Activated T-cell treated with anti-CD3 and anti-CD28 coated beads, Interleukin-2, amount 50 U/mL, for 48 hours (primary cell): ENCODE data around the gene IQCB1.
"Not testable (repeated sequence)": the region's sequence is repeated elsewhere in the genome, so short reads cannot be mapped to it uniquely, and the experiment has no call there.

ENCODE experiments used
- DNase-seq, 2 experiments: peaks; one replicate each; pipeline ENCODE4 v3.0.0-alpha.2; 2020

The IQCB1 gene

GRCh38 chr3:121834671-121835464 is at the start of gene IQCB1, which contains the start of gene EAF2:
Gene IQCB1, minus strand, starts transcription at chr3:121835060. Its CDS starts 6,100 bp downstream, at chr3:121828960.
Gene EAF2, plus strand, starts transcription at chr3:121835209. Its CDS starts 77 bp downstream, at chr3:121835286.
- peak; percentile 98 for DNase-seq

GRCh38 chr3:121883507-121883906 is 48.6 kb upstream of the IQCB1 start:
- DNase-seq = no peak

DNA sequence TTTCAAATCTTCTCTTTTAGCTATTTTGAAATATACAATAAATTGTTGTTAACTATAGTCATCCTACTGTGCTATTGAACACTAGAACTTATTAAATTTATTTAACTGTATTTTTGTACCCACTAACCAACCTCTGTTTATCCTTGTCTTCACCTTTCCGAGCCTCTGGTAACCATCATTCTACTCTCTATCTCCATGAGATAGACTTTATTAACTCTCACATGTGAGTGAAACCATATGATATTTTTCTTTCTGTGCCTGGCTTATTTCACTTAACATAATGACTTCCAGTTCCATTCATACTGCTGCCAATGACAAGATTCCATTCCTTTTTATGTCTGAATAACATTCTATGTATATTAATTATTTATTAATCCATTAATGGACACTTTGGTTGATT is 43.6 kb upstream of the IQCB1 start:
- DNase-seq = no peak

GRCh38 chr3:121871430-121871829 is 36.6 kb upstream of the IQCB1 start:
- DNase-seq = no peak

GRCh38 chr3:121870717-121871116 is 35.9 kb upstream of the IQCB1 start:
- DNase-seq = no peak

DNA sequence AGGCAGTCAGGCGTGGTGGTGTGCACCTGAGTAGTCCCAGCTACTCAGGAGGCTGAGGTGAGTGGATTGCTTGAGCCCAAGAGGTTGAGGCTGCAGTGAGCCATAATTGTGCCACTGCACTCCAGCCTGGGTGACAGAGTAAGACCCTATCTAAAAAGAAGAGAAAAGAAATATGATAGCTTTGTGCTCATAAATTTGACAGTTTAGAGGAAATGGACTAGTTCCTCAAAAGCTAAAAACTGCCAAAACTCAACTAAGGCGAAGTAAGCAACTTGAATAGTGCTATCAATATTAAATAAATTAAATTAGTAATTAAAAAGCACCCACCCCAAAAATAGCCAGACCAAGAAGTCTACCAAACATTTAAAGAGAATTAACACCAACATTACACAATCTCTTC is 34.9 kb upstream of the IQCB1 start:
- no peak for DNase-seq

GRCh38 chr3:121863801-121864200 is 28.9 kb upstream of the IQCB1 start:
- no peak for DNase-seq

GRCh38 chr3:121863247-121863646 is 28.4 kb upstream of the IQCB1 start:
- DNase-seq = not testable (repeated sequence)

GRCh38 chr3:121857778-121858177 is 22.9 kb upstream of the IQCB1 start:
- not testable (repeated sequence) for DNase-seq

- no peak for DNase-seq
Observed at GRCh38 chr3:121855555-121855954, 20.7 kb upstream of the IQCB1 start.

DNA sequence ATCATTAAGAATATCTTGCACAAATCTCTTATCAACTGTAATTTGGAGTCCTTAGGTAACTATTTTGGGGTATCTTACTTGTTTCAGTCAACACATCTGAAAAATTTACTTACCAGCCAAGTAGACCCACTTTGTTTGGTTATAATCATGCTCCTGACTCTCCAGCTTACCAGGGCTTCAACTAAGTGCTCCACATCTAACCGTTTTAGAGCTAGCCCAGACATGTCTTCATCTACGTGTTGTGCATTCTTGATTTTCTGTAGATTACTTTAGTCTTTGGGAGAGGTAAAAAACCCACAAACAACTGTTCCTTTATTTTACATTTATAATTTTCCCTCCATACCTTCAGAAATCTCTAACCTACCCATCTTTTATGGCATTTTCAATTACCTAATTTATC is 17.4 kb upstream of the IQCB1 start:
- no peak for DNase-seq

GRCh38 chr3:121844892-121845291 is 10.0 kb upstream of the IQCB1 start:
- no peak for DNase-seq

- DNase-seq = no peak
Observed at GRCh38 chr3:121839962-121840361, 5.1 kb upstream of the IQCB1 start.

GRCh38 chr3:121836481-121836880 is 1.6 kb upstream of the IQCB1 start:
- DNase-seq = no peak

DNA sequence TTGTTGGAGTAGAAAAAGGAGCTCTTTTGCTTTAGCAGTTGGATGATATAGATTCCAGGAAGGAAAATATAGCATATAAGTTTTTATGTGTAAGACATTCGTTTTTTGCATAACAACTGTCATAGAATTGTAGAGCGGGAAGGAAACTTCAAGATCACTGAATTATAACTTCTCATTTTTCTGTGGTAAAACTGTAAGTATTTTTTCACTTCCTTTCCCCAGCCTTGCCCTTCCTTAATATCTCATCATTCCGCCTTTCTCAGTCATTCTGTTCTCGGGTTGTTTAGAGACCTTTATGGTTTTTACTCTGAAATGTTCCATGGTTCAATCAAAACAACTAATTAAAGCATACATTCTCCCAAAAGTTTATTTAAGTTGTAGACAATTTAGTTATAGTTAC is 1.2 kb upstream of the IQCB1 start:
- no peak for DNase-seq

DNA sequence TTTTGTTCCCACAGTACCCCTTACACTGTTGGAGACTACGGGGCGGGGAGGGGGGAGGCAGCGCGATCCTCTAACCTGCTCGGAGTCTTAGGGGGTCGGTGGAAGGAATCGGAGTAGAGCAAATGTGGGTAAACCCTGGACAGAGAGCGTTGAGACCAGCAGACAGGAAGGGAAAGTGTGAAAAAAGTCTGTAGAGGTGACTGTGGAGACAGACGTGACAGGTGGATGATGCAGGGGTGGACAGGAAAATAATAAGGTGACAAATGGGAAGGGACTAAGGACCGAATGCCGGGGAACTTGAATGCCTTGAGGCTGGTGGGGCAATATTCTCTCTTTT is 573 bp upstream of the IQCB1 start:
- no peak for DNase-seq

DNA sequence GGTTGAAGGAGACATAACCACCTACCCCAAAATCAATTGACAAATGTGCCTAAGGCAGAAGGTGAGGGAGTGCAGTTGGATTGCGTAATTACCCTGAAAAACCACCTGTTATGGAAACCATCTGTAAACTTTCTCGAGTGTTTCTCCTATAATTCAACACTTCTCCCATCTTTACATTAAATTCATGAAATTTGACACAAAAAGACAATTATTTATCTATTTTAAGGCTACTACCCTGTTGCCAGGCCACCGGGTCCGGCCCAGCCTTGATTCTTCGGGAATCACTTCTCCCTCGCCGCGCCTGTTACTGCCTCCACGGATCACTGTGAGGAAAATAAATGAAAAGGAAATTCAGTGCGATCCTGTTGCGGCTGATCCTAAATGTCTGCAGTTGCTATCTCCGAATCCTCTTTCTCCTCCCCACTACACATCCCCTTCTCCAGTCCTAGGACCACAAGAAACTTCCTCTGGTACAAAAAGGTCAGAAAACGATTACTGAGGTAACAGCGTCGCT is 646 bp downstream of the IQCB1 start:
- DNase-seq = peak; percentile 26 to 37

GRCh38 chr3:121822973-121823372 is 11.9 kb downstream of the IQCB1 start:
- no peak for DNase-seq

DNA sequence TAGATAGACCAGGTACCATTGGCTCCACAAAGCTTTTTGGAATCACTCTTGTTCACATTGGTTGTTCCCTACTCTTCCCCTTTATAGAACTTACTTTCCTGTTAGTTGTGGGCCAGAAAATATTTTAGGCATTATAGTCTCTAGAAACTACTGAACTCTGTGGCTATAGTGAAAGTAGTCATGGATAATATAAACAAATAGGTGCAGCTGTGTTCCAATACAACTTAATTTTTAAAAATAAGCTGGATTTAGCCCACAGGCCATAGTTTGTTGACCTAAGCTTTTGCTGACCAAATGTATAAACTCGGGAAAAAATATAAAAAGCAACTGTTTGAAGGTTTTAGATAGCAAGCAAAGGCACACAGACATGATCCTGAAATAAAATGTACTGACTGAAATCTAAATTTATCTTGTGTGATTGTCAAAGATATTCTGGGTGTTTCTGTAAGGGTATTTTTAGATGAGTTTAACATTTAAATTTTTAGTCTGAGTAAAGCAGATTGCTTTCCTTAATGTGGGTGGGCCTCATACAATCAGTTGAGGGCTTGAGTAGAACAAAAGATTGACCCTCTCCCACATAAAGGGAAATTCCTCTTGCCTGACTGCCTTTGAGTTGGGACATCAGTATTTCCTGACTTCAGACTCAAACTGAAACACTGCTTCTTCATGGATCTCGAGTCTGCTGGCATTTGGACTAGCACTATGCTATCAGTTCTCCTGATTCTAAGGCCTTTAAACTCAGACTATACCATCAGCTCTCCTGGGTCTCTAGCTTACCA is 13.2 kb downstream of the IQCB1 start:
- no peak for DNase-seq

- DNase-seq = no peak
Observed at GRCh38 chr3:121819236-121819635, 15.6 kb downstream of the IQCB1 start.

GRCh38 chr3:121818578-121818977 is 16.3 kb downstream of the IQCB1 start:
- no peak for DNase-seq

DNA sequence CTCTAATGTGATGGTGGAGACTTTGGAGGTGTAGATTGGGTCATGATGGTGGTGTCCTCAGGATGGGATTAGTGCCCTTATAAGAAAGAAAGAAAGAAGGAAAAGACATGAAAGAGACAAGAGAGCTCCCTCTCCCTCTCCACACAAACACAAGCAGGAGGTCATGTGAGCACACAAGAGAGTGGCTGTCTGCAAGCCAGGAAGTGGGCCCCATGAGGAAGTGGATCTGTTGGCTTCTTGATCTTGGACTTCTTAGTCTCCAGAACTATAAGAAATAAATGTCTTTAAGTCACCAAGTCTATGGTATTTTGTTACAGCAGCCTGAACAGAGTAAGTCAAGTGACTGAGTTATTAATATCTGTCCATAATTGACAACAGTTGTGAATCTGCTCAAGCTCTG is 17.1 kb downstream of the IQCB1 start:
- no peak for DNase-seq

- no peak for DNase-seq
Observed at GRCh38 chr3:121809249-121809648, 25.6 kb downstream of the IQCB1 start.

DNA sequence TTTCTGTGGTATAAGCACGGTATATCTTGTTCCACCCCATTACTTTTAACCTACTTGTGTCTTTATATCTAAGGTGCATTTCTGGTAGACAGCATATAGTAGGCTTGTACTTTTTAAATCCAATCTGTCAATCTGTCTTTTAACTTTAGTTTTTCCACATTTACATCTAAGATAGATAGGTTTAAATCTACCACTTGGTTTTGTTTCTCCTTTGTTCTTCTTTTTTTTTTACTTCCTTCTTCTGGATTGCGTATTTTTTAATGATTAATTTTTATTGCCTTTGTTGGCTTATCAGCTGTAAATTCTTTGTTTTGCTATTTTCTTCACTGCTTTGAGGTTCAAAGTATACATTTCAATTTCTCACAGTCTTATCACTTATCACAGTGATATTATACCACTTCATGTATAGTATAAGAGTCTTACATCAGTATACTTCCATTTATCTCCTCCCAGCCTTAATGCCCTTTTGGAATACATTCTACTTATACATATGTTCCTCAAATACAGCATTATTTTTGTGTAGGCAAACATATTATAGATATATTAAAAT is 31.0 kb downstream of the IQCB1 start:
- DNase-seq = no peak
